Measurements from ENCODE around the gene KIAA1958.
"Not testable (repeated sequence)": the region's sequence is repeated elsewhere in the genome, so short reads cannot be mapped to it uniquely, and the experiment has no call there.

The KIAA1958 gene

GRCh38 chr9:112673221-112673620, 186.6 kb downstream of the KIAA1958 start:
- not testable (repeated sequence) for DNase-seq

- no peak for DNase-seq
Measured at GRCh38 chr9:112677040-112677439, 190.4 kb downstream of the KIAA1958 start.

- DNase-seq: no peak
Measured at GRCh38 chr9:112680731-112681402, 194.2 kb downstream of the KIAA1958 start.

- no peak for DNase-seq
Measured at GRCh38 chr9:112689161-112689740, 202.6 kb downstream of the KIAA1958 start.

GRCh38 chr9:112694706-112695555, 208.3 kb downstream of the KIAA1958 start:
- DNase-seq: no peak

GRCh38 chr9:112696461-112696860, 209.8 kb downstream of the KIAA1958 start:
- no peak for DNase-seq

- DNase-seq: no peak
Measured at GRCh38 chr9:112699230-112699629, 212.6 kb downstream of the KIAA1958 start.

GRCh38 chr9:112700085-112700484, 213.5 kb downstream of the KIAA1958 start:
- no peak for DNase-seq

- no peak for DNase-seq
Measured at GRCh38 chr9:112703304-112703703, 216.7 kb downstream of the KIAA1958 start.

GRCh38 chr9:112705768-112706427, 219.3 kb downstream of the KIAA1958 start:
- DNase-seq: no peak

- DNase-seq: no peak
Measured at GRCh38 chr9:112711050-112711689, 224.5 kb downstream of the KIAA1958 start.

- no peak for DNase-seq
Measured at GRCh38 chr9:112712678-112713077, 226.1 kb downstream of the KIAA1958 start.

- DNase-seq: peak; percentile 96
Measured at GRCh38 chr9:112717661-112718331, 231.2 kb downstream of the KIAA1958 start, which contains the start of gene INIP. INIP (minus strand) TSS chr9:112718117; CDS start chr9:112716485, 1,632 bp downstream.

All from GDM1 (cell line).